ENCODE results near the gene SCRT2. TPM values are rescaled to one million over a fixed set of nuclear protein-coding genes. Genes with fewer than 3 reads are reported as not detected.

The SCRT2 gene
- total and polyA plus RNA-seq, 9 of the 15 experiments (the other 6 are each of a cell fraction or from before 2014, with no cell fraction given), result 0.04 to 0.75 (median 0.13) TPM; not detected in 2

DNA sequence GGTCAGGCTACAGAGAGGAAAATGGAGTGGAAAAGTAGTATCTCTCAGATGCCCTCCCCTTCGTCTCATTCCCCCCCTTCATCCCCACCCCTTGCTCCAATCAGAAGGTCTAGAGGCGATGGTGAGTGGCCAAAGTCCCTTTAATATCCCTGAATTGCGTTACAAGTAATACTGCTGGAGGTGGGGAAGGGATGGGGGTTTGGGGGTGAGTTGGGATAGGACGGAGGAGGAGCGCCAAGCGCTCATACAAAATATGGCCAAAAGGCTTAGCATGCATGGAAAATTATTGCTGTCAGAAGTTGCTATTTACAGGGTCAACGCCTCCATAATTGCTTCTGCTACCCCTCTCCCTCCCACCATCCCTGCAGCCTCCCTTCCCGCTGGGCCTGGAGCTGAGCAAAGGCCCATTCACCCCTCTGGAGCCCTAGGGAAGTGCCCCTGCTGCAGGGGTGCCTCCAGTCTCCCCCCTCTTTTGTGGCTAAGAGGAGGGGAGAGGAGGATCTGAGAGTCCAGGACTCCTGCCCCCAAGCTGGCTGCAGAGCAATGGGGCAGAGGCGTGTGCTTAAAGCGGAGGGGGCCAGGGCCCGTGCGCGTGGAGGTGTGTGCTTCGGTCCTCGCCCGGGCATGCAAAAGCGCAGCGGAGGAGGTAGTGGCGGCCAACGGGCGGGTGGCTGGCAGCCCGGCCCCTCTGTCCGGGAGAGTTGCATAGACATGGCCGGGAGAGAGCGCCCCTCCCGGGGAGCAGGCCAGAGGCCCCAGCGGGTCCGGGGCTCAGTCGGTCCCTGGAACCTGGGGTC, 13.9 kb downstream of the SCRT2 start:
- Histone ChIP-seq H3K9me3 (replicated peaks; ENCODE audit: control insufficient read depth, insufficient read depth, low read depth, low read length) (no peaks in the 10 kb centered on the region), H2AFZ (ENCODE audit: low read depth, low read length) (no peak overlapping the region), H3K27ac (ENCODE audit: extremely low read depth, low read depth, low read length) (peak overlapping the region; percentile 53; the same call in 1 of the 3 replicates), H3K27me3 (ENCODE audit: control insufficient read depth in 2 of 2, insufficient read depth in 2 of 2, low read length in 2 of 2) (no peaks in the 10 kb centered on the region), H3K9ac (ENCODE audit: insufficient read depth in 1 of 2, low read depth in 2 of 2, low read length in 2 of 2) (peak overlapping the region; percentile 34 to 55; a peak in 1 of 4 replicates), H3K9me1 (ENCODE audit: control insufficient read depth, insufficient read depth, low read length) (no peaks in the 10 kb centered on the region), H4K20me1 (replicated peaks; ENCODE audit: control insufficient read depth, insufficient read depth, low read length) (no peaks in the 10 kb centered on the region), H3K79me2 (ENCODE audit: control insufficient read depth, insufficient read depth, low read length) (no peaks in the 10 kb centered on the region), H3K36me3 (ENCODE audit: control insufficient read depth, insufficient read depth, low read length) (no peaks in the 10 kb centered on the region), H3K4me1 (replicated peaks in 1 of 2; ENCODE audit: control insufficient read depth in 2 of 2, insufficient read depth in 2 of 2, low read length in 2 of 2) (peaks cover 17% of the 10 kb centered on the region in 2 experiments), H3K4me3 (no peak overlapping the region), H3K4me2 (ENCODE audit: insufficient read depth, low read length) (no peak overlapping the region)
- in situ Hi-C loops (cut with MboI), result no loop called here
- ChIA-PET CTCF (ENCODE audit: low intra/inter-chr PET ratio) (no interaction called here), POLR2A (no interaction called here)
- WGBS (ENCODE audit: insufficient coverage, low coverage, missing lambda C conversion rate), result 78% methylated on average over 6 of the region's 29 CpGs
- intact Hi-C loops (cut with micrococcal nuclease), result no loop called here
- no peak for FAIRE-seq
- ATAC-seq, result no peak
- no peak for DNase-seq (ENCODE audit: extremely low read depth in 1 of 4, low spot score in 3 of 4)
- no TSS peak for BruUV-seq (replicated peaks)
- TF ChIP-seq SRSF9 (IDR thresholded peaks at IDR 0.05; ENCODE audit: borderline replicate concordance, low read depth, low read length), result no peak
- no peak for TF ChIP-seq ZNF589 (CRISPR knock-in tag; IDR thresholded peaks at IDR 0.05; ENCODE audit: low read depth)
- TF ChIP-seq YY1 (IDR thresholded peaks at IDR 0.05; ENCODE audit: borderline replicate concordance in 1 of 3, control insufficient read depth in 1 of 3, extremely low read depth in 1 of 3, insufficient read depth in 3 of 3, insufficient read length in 1 of 3, insufficient replicate concordance in 2 of 3, low read depth in 1 of 3, low read length in 2 of 3), result no peak
- TF ChIP-seq ZBTB8A (IDR thresholded peaks at IDR 0.05; ENCODE audit: partially characterized antibody), result no peak
- TF ChIP-seq TEAD2 (tag; IDR thresholded peaks at IDR 0.05), result no peak
- no peak for TF ChIP-seq NRF1 (conservative IDR thresholded peaks at IDR 0.05 in 1 of 2, IDR thresholded peaks at IDR 0.05 in 1 of 2)
- TF ChIP-seq L3MBTL2 (IDR thresholded peaks at IDR 0.05), result no peak
- TF ChIP-seq SMARCE1 (IDR thresholded peaks at IDR 0.05), result no peak
- no peak for TF ChIP-seq ZNF282 (CRISPR knock-in tag; IDR thresholded peaks at IDR 0.05)
- TF ChIP-seq, protein P1, sequence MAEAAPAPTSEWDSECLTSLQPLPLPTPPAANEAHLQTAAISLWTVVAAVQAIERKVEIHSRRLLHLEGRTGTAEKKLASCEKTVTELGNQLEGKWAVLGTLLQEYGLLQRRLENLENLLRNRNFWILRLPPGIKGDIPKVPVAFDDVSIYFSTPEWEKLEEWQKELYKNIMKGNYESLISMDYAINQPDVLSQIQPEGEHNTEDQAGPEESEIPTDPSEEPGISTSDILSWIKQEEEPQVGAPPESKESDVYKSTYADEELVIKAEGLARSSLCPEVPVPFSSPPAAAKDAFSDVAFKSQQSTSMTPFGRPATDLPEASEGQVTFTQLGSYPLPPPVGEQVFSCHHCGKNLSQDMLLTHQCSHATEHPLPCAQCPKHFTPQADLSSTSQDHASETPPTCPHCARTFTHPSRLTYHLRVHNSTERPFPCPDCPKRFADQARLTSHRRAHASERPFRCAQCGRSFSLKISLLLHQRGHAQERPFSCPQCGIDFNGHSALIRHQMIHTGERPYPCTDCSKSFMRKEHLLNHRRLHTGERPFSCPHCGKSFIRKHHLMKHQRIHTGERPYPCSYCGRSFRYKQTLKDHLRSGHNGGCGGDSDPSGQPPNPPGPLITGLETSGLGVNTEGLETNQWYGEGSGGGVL (CRISPR knock-in tag; IDR thresholded peaks at IDR 0.05), result no peak
- TF ChIP-seq PRPF4 (IDR thresholded peaks at IDR 0.05; ENCODE audit: insufficient read depth, low read depth, low read length, poor library complexity, severe bottlenecking), result no peak
- TF ChIP-seq TEAD1 (CRISPR knock-in tag; IDR thresholded peaks at IDR 0.05), result no peak
- TF ChIP-seq, protein P2, sequence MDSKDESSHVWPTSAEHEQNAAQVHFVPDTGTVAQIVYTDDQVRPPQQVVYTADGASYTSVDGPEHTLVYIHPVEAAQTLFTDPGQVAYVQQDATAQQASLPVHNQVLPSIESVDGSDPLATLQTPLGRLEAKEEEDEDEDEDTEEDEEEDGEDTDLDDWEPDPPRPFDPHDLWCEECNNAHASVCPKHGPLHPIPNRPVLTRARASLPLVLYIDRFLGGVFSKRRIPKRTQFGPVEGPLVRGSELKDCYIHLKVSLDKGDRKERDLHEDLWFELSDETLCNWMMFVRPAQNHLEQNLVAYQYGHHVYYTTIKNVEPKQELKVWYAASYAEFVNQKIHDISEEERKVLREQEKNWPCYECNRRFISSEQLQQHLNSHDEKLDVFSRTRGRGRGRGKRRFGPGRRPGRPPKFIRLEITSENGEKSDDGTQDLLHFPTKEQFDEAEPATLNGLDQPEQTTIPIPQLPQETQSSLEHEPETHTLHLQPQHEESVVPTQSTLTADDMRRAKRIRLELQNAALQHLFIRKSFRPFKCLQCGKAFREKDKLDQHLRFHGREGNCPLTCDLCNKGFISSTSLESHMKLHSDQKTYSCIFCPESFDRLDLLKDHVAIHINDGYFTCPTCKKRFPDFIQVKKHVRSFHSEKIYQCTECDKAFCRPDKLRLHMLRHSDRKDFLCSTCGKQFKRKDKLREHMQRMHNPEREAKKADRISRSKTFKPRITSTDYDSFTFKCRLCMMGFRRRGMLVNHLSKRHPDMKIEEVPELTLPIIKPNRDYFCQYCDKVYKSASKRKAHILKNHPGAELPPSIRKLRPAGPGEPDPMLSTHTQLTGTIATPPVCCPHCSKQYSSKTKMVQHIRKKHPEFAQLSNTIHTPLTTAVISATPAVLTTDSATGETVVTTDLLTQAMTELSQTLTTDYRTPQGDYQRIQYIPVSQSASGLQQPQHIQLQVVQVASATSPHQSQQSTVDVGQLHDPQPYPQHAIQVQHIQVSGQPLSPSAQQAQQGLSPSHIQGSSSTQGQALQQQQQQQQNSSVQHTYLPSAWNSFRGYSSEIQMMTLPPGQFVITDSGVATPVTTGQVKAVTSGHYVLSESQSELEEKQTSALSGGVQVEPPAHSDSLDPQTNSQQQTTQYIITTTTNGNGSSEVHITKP (IDR thresholded peaks at IDR 0.05; ENCODE audit: partially characterized antibody), result no peak
- TF ChIP-seq POLR2B (IDR thresholded peaks at IDR 0.05; ENCODE audit: low read depth, partially characterized antibody), result no peak

All from K562 (cell line).